GM18858 (cell line): ENCODE results near the gene GBE1.
A peak's percentile ranks its signal among the peaks of the same experiment; 100 is the strongest.
"Not testable (repeated sequence)": the region's sequence is repeated elsewhere in the genome, so short reads cannot be mapped to it uniquely, and the experiment has no call there.

ENCODE experiments used
- ATAC-seq: cut with Tn5 transposase; IDR thresholded peaks from one replicate; pipeline ENCODE4 v1.9.1; 2021; ENCODE audit not compliant: unreplicated experiment

Gene GBE1

GRCh38 chr3:81753416-81754027, 7.9 kb downstream of the GBE1 start:
- ATAC-seq: peak; percentile 30

GRCh38 chr3:81752604-81753003, 8.8 kb downstream of the GBE1 start:
- no peak for ATAC-seq

- ATAC-seq: no peak
Measured at GRCh38 chr3:81749265-81749664, 12.2 kb downstream of the GBE1 start.

GRCh38 chr3:81747280-81747679, 14.2 kb downstream of the GBE1 start:
- not testable (repeated sequence) for ATAC-seq

- ATAC-seq: no peak
Measured at GRCh38 chr3:81744366-81744765, 17.1 kb downstream of the GBE1 start.

- no peak for ATAC-seq
Measured at GRCh38 chr3:81743096-81744025, 18.1 kb downstream of the GBE1 start.

- ATAC-seq: no peak
Measured at GRCh38 chr3:81742581-81742980, 18.9 kb downstream of the GBE1 start.

GRCh38 chr3:81741216-81741615, 20.2 kb downstream of the GBE1 start:
- ATAC-seq: no peak

GRCh38 chr3:81740731-81741130, 20.7 kb downstream of the GBE1 start:
- ATAC-seq: peak; percentile 47

- no peak for ATAC-seq
Measured at GRCh38 chr3:81735334-81735733, 26.1 kb downstream of the GBE1 start.

- ATAC-seq: no peak
Measured at GRCh38 chr3:81734742-81735141, 26.7 kb downstream of the GBE1 start.

GRCh38 chr3:81732642-81733041, 28.8 kb downstream of the GBE1 start:
- no peak for ATAC-seq

- ATAC-seq: no peak
Measured at GRCh38 chr3:81728766-81729544, 32.5 kb downstream of the GBE1 start.

- no peak for ATAC-seq
Measured at GRCh38 chr3:81726735-81727134, 34.7 kb downstream of the GBE1 start.

- no peak for ATAC-seq
Measured at GRCh38 chr3:81726132-81726531, 35.3 kb downstream of the GBE1 start.

GRCh38 chr3:81723732-81724313, 37.6 kb downstream of the GBE1 start:
- peak; percentile 32 for ATAC-seq

- no peak for ATAC-seq
Measured at GRCh38 chr3:81718311-81718710, 43.1 kb downstream of the GBE1 start.

GRCh38 chr3:81716870-81717509, 44.5 kb downstream of the GBE1 start:
- no peak for ATAC-seq

- no peak for ATAC-seq
Measured at GRCh38 chr3:81713031-81713430, 48.4 kb downstream of the GBE1 start.

GRCh38 chr3:81709606-81710005, 51.8 kb downstream of the GBE1 start:
- no peak for ATAC-seq

- no peak for ATAC-seq
Measured at GRCh38 chr3:81707996-81708395, 53.4 kb downstream of the GBE1 start.
